NCI-H510A treated with DMSO at 0.1 percent for 48 hours (cell line): ENCODE measurements around the gene KIAA0825.

Experiments used
- DNase-seq: peaks from one replicate; lab custom pipeline; 2025; lab: John Stamatoyannopoulos, UW

Gene KIAA0825

DNA sequence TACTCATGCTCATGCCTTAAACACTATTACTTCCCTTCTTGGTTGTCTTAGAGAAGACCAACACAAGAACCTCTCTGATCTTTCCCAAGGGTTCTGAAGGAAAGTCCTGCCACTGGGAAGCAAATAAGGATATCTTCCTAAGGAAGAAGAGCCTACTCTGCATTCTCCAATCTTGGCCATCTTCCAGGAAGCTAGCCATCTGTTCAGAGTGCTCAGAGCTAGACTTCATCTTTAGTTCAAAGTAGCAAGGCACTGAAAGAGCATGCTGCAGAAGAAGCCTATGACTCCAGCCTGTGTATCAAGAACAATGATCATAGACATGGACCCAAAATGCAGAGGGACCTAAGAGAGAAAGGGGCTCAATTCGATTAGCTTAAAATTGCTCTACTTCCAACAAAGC is 114.7 kb downstream of the KIAA0825 start:
- DNase-seq, result no peak

- no peak for DNase-seq
Observed at GRCh38 chr5:94501365-94501764, 117.0 kb downstream of the KIAA0825 start.

- no peak for DNase-seq
Observed at GRCh38 chr5:94499806-94500205, 118.6 kb downstream of the KIAA0825 start.

GRCh38 chr5:94498199-94498598 is 120.2 kb downstream of the KIAA0825 start:
- DNase-seq, result no peak

GRCh38 chr5:94485067-94485466 is 133.3 kb downstream of the KIAA0825 start:
- DNase-seq, result no peak

- DNase-seq, result no peak
Observed at GRCh38 chr5:94481059-94481458, 137.3 kb downstream of the KIAA0825 start.

- no peak for DNase-seq
Observed at GRCh38 chr5:94480486-94480885, 137.9 kb downstream of the KIAA0825 start.

- DNase-seq, result no peak
Observed at GRCh38 chr5:94473936-94474335, 144.5 kb downstream of the KIAA0825 start.

GRCh38 chr5:94471521-94471920 is 146.9 kb downstream of the KIAA0825 start:
- DNase-seq, result peak; percentile 15

- DNase-seq, result peak; percentile 34
Observed at GRCh38 chr5:94470802-94471201, 147.6 kb downstream of the KIAA0825 start.

GRCh38 chr5:94469894-94470329 is 148.5 kb downstream of the KIAA0825 start:
- peak; percentile 91 for DNase-seq

DNA sequence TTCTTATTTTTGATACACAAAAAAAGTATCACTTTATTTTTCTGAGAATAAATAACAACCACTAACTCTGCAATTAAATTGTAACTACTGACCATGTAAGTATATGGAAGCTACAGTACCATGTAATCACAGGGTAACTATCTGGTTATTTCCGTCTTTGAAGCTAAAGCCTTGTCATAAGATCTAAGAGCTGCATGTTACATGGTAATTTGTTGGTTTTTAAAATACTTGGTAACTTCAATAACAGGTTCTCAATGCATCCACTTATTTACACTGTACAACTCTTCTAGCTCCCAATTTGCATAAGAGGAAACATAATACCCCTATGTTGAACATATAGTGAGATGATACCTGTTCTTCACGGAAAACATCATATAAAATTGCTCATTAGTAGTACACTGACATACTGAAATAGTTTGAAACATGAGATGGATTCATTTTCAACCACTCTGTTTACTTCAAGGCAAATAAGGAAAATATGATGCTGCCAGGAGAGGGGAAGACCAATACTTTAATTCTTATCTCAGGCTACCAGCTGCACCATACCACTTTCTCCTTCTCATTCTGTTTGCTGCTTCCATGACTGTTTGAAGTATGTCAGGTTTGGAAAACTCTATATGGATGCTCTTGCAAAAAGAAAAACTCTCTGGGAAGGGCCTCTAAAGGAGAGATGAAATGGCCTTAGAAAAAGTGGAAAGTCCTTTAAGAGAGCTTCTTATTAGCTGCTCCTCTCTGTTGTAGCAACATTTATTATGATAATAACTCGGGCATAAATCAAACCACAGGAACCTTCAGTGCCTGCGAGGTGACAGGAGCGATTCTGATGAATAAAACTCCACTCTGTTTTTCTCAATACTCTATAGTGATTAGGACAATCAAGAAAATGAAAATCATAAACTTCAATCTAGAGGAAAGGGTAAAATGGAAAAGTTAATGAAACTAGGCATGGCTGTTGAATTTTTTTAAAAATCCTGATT is 150.2 kb downstream of the KIAA0825 start:
- DNase-seq, result peak; percentile 84

DNA sequence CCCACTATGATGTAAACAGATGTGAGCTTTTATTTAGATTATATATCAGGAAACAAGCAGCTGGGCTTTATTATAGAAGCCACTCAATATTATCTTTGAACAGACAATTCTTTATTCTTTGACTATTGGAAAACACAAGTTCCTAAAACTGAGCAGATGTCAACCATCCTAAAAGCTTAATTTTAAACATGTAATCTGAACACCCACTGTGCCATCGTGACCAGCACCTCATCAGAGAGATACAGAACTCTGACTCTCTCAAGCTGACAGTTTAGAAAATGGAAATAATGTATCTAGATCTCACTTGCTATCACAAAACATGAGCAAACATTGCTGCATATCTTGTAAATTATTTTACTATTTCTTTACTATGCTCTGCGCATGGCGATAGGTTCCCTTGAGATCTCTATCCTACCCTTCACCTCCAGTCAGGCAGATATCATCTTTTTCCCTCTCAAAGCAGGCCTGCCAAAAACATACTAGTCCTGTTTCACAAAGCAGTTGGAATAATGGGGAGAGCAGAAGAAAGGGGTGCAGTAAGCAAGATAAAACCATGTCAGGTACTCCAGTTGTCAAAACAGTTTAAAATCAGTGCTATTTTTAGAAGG is 151.0 kb downstream of the KIAA0825 start:
- DNase-seq, result peak; percentile 62

GRCh38 chr5:94463739-94464138 is 154.7 kb downstream of the KIAA0825 start:
- no peak for DNase-seq

DNA sequence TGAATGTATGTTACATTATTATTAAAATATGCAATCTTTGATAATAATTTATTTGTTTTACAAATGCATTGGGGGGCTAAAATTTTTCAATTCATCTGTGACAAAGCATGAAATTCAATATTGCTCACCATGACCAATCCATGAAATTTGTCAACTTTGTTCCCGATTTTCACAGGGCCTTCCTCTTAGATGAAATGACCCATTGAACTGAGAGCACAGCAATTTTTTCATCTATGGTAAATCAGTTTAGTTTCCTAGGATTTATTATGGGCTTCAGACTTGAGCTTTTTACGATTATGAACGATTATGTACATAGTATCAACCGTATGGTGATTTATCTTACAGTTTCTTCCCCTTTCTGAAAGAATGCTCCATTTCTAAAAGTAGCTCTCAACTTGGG is 157.3 kb downstream of the KIAA0825 start:
- DNase-seq, result no peak

- no peak for DNase-seq
Observed at GRCh38 chr5:94459915-94460314, 158.5 kb downstream of the KIAA0825 start.

DNA sequence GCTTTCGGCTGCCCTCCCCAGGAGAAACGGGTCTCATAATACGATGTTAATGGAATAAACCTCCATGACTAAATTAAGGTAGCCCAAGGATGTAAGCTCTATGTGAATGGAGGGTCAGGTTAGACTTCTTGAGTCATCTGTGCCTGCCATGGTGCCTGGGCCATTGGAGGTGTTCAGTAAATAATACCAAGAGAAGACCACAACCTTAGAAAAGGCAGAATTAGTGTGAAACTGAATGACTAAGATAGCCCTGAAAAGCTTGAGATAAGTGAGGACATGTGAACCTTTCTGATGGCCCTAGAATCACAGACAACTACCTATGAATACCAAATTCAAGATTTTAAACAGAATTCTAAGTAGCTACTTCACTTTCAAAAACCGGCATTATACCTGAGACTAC is 160.6 kb downstream of the KIAA0825 start:
- DNase-seq, result no peak

DNA sequence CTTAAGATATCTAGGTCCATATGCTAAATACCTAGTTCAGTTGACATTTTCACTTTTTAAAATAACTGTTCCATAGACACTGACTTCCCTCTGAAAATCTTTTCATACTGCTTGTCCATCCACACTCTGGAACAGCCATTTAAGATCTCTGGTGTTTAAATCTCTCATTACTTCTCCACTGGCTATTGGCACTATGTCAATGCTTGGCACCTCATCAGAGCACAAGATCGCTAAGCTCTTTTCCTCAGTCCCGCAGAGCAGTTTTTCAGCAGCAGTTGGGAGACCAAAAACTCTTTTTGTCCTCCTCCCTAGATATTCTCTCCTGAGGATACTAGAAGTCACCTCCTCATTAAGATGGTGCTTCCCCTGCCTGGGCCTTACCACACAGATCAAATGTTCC is 172.7 kb downstream of the KIAA0825 start:
- DNase-seq, result no peak

DNA sequence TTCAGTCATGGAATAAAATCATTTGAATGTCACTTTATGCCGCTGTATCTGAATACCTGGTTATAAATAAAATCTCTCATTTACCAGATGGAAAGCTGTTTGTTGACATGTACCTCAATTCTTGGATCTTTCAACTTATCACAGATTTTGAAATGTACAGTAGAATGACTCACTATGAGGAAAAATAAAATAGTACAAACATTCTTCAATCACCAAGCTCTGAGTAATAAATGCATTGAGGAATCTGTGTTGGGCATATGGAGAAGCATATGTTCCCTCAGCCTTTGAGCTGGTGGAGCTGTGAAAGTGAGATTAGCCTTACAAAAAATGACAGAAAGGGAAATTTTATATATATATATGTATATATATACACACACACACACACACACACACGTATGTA is 175.4 kb downstream of the KIAA0825 start:
- DNase-seq, result no peak

GRCh38 chr5:94442076-94442475 is 176.3 kb downstream of the KIAA0825 start:
- no peak for DNase-seq

- no peak for DNase-seq
Observed at GRCh38 chr5:94440015-94440414, 178.4 kb downstream of the KIAA0825 start.

DNA sequence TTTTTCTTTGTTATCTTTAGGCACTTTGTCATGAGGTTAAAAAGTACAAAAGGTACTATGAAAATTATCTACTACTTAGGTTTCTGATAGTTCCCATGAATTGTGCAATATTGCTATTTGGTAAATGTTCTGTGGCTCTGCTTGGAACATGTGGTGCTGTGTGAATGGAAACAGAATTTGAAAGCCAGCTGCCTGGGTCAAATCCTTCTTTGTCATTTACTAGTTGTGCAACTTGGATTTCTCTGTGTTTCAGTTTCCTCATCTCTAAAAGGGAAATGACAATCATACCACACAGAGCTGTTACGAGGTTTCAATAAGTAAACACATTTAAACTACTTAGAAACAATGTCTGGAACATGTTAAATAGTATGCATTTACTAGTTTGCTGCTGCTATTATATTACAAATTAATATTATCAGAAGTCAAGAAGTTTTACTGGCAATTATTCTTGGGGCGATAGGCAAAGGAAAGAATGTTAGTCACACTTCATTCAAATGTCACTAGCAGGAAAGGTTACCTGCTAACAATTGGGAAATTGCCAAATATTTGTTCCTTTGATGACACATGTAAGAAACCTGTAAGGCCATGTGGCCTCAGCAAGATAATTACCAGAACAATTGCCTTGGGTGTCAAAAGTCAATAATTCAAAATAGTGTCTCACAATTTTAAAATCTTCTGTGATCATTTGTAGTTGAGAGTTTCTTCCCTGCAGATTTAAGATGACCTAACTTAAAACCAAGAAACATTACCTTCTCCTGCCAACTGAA is 184.8 kb downstream of the KIAA0825 start:
- DNase-seq, result peak; percentile 8

- DNase-seq, result no peak
Observed at GRCh38 chr5:94432499-94432898, 185.9 kb downstream of the KIAA0825 start.
